HG02870 (cell line): ENCODE data around the gene ATP11A.

Source experiments
- ATAC-seq: cut with Tn5 transposase; IDR thresholded peaks from one replicate; pipeline ENCODE4 v1.9.1; 2021; ENCODE audit warnings: mild to moderate bottlenecking, moderate library complexity; ENCODE audit not compliant: unreplicated experiment

The ATP11A gene

GRCh38 chr13:112689303-112690245, at the start of gene ATP11A:
ATP11A (plus strand) TSS chr13:112690038; CDS start chr13:112690417, 379 bp downstream.
- ATAC-seq = peak; percentile 84

GRCh38 chr13:112641456-112642089, 48.3 kb upstream of the ATP11A start:
- ATAC-seq = no peak

- ATAC-seq = no peak
Measured at GRCh38 chr13:112642090-112642460, 47.8 kb upstream of the ATP11A start.

GRCh38 chr13:112643759-112644459, 45.9 kb upstream of the ATP11A start:
- no peak for ATAC-seq

- ATAC-seq = no peak
Measured at GRCh38 chr13:112645327-112645914, 44.4 kb upstream of the ATP11A start.

GRCh38 chr13:112647256-112647655, 42.6 kb upstream of the ATP11A start:
- no peak for ATAC-seq

GRCh38 chr13:112648101-112648500, 41.7 kb upstream of the ATP11A start:
- ATAC-seq = no peak

- ATAC-seq = no peak
Measured at GRCh38 chr13:112648966-112649690, 40.7 kb upstream of the ATP11A start.

GRCh38 chr13:112651311-112651710, 38.5 kb upstream of the ATP11A start:
- ATAC-seq = no peak

- no peak for ATAC-seq
Measured at GRCh38 chr13:112651750-112652511, 37.9 kb upstream of the ATP11A start.

- ATAC-seq = no peak
Measured at GRCh38 chr13:112652512-112653070, 37.2 kb upstream of the ATP11A start.

GRCh38 chr13:112653071-112653470, 36.8 kb upstream of the ATP11A start:
- no peak for ATAC-seq

- no peak for ATAC-seq
Measured at GRCh38 chr13:112655913-112656312, 33.9 kb upstream of the ATP11A start.

- ATAC-seq = no peak
Measured at GRCh38 chr13:112657850-112658445, 31.9 kb upstream of the ATP11A start.

- no peak for ATAC-seq
Measured at GRCh38 chr13:112658808-112659207, 31.0 kb upstream of the ATP11A start.

- ATAC-seq = no peak
Measured at GRCh38 chr13:112661291-112661690, 28.5 kb upstream of the ATP11A start.

- ATAC-seq = no peak
Measured at GRCh38 chr13:112664501-112665203, 25.2 kb upstream of the ATP11A start.

GRCh38 chr13:112668924-112669323, 20.9 kb upstream of the ATP11A start:
- ATAC-seq = no peak
